GM18858 (cell line): ENCODE measurements around the gene RABEP1.
"Not testable (repeated sequence)": the region's sequence is repeated elsewhere in the genome, so short reads cannot be mapped to it uniquely, and the experiment has no call there.

ENCODE experiments used
- ATAC-seq: cut with Tn5 transposase; IDR thresholded peaks from one replicate; pipeline ENCODE4 v1.9.1; 2021; ENCODE audit not compliant: unreplicated experiment

RABEP1 gene, protein sequence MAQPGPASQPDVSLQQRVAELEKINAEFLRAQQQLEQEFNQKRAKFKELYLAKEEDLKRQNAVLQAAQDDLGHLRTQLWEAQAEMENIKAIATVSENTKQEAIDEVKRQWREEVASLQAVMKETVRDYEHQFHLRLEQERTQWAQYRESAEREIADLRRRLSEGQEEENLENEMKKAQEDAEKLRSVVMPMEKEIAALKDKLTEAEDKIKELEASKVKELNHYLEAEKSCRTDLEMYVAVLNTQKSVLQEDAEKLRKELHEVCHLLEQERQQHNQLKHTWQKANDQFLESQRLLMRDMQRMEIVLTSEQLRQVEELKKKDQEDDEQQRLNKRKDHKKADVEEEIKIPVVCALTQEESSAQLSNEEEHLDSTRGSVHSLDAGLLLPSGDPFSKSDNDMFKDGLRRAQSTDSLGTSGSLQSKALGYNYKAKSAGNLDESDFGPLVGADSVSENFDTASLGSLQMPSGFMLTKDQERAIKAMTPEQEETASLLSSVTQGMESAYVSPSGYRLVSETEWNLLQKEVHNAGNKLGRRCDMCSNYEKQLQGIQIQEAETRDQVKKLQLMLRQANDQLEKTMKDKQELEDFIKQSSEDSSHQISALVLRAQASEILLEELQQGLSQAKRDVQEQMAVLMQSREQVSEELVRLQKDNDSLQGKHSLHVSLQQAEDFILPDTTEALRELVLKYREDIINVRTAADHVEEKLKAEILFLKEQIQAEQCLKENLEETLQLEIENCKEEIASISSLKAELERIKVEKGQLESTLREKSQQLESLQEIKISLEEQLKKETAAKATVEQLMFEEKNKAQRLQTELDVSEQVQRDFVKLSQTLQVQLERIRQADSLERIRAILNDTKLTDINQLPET

DNA sequence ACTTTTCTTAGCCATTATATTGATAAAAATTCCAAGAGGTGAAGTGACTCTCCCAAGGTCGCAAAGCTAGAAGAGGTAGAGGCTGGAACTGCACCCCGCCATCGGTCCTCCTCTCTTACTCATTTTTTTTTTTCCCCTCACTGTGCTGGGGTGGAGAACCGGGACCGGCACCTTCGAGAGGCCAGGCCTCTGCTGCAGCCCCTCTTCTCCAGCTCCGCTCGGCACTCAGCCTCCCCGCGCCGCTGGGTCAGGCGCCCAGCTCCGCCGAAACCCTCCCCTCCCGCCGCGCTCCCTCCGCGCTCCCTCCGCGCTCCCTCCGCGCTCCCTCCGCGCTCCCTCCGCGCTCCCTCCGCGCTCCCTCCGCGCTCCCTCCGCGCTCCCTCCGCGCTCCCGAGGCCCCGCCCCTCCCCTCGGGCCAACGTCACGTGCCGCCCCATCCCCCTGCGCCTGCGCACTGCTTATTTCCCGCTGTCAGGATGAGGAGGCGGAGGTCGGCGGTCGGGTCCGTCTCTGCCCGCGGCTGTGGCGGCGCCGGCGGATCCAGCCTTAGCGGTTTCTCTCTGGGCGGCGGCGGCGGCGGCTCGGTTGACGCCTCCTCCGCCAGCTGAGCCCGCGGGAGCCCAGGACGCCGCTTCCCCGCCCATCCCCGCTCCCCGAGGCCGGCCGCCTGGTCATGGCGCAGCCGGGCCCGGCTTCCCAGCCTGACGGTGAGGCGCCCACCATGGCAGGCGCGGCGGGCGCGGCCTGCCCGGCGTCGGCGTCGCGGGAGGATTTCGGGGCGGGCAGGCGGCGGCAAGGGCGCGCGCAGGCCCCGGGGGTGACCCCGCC lies at the start of gene RABEP1:
Gene RABEP1 (plus strand): TSS at position 471 of the 828 bp plus-strand sequence. CDS start 203 bp downstream, at position 674.
- ATAC-seq: no peak

DNA sequence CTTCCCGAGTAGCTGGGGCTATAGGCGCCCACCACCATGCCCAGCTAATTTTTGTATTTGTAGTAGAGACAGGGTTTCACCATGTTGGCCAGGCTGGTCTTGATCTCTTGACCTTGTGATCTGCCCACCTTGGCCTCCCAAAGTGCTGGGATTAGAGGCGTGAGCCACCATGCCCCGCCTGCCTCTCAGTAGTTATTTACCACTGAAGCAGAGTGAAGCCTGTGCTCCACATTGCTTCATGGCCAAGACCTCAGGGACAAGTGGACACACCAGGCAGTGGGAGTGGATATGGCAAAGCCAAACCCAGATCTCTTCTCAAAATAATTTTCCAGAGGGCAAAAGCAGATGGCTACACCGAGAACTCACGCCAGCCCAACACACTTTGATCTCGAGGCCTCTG lies 48.6 kb upstream of the RABEP1 start:
- not testable (repeated sequence) for ATAC-seq

DNA sequence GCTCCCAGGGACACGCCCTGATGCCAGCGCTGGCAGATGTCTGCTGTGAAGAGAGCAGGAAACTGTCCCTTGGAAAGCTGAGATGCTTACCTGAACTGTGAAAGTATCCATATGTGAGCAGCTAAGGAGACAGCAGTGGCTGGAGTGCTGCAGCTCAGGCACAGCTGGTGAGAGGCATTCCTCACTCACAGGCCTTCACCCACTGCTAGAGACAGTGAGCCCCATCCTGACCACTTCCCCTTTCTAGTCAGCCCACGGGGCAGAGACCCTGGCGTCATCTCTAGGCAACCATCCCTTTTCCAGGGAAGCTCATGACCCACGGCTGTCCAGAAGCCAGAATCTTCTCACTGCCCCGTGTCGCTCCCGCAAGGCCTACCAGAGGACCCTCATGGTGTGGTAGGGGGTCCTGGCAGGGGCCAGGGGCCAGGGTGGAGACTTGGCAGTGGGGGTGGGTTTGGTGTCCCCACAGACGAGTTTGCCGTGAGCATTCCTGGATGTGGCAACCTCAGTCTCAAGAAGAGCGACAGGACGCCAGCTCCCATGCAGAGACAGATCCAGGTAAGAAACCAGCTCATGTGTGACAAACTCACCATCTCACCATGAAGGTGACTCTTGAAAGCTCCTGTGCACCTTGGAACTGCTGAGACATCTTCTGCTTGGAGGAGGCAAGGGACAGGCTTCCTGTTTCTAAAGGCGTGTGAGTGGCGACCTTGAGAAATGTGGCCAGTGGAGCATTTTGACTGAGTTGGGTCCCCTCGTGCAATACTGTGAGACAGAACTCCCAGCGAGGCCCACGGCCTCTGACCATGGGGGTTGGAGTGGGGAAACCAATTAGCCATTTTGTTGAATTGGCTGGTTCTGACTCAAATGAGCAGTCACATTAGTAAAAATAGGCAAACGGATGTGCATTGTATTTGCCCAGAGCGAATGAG lies 47.2 kb upstream of the RABEP1 start, which contains the start of gene SCIMP:
Gene SCIMP (minus strand): TSS at position 216 of the 932 bp plus-strand sequence. CDS start 105 bp downstream, at position 111.
- peak; percentile 42 for ATAC-seq

DNA sequence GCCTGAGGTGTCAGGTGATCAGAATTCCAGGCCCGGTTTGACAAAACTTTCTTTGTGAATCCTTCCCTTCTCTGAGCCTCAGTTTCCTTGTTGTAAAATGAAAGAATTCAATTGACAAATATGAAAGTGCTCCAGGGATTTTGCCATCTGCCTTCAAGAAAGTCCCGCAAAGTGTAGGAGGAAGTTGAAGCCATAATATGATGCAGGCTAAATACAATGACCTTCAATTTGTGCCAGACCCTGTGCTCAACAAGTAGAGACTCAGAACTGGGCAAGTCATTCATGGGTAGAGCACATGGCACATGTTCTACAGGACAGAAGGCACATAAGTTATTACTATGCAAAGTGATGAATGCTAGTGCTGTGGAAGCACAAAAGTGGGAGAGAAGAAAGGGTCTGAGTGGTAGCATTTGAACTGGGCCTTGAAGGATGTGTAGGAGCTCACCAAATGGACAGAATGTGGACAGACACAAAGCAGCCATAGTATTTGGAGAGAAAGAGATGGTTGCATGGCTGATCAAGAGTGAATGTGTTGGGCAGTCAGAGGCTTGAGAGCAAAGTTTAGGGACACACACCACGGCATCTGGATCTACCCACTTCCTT lies 45.0 kb upstream of the RABEP1 start:
- ATAC-seq: no peak

DNA sequence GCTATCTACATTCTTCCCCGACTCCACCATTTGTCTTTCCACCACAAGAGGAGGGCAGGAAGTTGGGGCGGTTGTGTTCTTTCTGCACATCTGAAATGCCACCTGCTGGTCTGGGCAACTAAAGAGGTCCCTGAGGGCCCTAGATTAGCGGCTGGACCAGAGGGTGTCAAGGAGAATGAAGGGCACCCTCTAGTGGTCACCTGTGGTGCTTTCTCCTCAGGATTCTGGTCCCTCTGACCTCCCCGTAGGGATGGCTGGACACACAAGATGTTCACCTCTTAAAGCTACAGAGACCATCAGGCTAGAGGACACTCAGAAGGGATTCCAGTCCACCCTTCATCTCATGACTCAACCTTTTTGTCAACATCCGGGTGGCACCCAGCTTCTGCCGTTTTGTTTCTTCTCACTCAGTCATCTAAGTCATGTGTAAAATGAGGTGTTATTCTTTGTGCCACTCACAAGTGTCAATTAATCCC lies 44.5 kb upstream of the RABEP1 start:
- no peak for ATAC-seq

DNA sequence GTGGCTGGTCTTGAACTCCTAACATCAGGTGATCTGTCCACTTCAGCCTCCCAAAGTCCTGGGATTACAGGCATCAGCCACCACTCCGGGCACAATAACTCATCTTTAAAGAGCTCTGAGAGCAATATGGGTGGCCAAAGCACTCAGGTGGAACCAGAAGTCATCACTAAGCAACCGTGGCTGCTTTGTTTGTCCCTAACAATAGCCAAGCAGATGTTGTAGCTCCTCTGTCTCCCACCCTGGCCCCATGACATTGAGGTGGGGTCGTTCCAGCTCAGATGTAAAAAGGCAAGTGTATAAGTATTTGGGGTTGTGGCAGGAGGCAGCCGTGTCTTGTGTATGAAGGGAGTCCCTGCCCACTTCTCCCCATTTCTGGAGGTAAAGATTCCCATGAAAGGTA lies 43.8 kb upstream of the RABEP1 start:
- no peak for ATAC-seq

DNA sequence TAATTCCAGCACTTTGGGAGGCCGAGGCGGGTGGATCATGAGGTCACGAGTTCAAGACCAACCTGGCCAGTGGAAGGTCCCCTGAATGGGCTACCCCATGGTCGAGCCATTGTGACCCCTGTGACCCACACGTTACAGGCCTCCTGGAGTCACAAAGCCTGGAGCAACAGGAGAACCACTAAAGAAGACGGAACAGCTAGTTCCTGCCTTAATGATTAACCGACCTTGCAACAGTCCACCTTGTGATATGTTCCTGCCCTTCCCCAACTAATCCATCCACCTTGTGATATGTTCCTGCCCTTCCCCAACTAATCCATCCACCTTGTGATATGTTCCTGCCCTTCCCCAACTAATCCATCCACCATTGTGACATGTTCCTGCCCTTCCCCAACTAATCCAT lies 42.3 kb upstream of the RABEP1 start:
- not testable (repeated sequence) for ATAC-seq

DNA sequence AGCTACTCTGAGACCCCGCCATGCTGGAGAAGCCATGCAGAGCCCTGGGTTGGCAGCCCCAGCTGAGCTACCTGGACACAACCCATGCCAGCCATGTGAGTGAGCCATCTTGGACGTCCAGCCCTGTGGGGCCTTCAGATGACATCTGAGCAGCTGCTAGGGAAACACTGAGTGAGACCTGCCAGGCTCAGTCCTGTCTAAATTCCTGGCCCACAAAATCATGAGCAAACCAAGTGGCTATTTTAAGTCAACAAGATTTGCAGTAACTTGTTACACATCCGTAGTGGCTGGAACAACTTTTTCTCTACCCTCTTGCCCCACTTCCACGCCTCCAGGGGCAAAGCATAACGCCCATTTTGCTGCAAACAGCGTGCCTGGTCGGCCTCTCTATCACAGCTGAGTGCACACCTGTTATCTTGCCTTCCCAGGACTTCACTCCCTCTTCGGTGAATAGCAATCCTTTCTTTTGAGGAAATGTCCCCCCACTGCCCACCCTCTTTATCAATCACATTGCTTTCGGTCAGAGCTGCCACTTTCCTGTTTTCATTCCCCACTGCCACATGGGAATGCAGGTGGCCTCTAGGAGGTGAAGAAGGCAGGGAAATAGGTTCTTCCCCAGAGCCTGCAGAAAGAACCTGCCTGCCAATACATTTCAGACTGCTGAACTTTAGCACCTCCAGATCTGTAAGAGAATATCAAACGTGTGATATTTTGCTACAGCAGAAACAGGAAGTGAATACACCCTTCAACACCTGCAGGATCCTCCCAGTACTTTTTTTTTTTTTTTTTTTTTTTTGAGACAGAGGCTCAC lies 40.0 kb upstream of the RABEP1 start:
- no peak for ATAC-seq

DNA sequence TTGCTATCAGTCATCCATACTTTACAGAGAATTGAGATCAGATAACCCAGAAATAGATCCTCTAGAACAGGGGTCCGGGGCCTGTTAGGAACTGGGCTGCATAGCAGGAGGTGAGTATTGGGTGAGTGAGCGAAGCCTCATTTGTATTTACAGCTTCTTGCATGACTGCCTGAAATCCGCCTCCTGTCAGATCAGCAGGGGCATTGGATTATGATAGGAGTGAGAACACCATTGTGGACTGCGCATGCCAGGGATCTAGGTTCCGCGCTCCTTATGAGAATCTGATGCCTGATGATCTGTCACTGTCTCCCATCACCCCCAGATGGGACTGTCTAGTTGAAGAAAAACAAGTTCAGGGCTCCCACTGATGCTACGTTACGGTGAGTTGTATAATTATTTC lies 34.5 kb upstream of the RABEP1 start:
- no peak for ATAC-seq

DNA sequence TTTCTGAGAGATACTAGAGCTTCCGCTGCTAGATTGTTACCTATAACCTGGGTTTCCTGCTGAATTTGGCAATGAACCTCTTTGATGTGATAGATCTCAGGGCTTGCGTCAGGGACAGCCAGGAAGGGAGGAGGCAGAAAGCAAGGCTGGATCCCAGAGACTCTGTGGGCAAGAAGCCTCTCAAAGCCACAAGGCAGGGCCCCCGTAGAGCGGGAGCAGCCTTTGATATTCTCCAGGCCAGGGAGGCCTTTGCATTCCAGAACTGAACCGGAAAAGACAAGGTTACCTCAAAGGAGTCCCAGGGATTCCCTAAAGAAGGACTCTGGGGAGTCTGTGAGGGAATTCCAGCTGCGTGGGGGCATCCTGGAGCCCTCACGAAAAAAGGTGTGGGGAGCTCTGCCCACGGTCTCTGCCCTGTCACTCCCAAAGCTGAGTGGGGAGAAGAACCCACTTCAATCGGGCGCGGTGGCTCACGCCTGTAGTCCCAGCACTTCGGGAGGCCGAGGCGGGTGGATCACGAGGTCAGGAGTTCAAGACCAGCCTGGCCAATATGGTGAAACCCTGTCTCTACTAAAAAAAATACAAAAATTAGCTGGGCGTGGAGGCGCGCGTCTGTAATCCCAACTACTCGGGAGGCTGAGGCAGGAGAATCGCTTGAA lies 33.1 kb upstream of the RABEP1 start:
- no peak for ATAC-seq

DNA sequence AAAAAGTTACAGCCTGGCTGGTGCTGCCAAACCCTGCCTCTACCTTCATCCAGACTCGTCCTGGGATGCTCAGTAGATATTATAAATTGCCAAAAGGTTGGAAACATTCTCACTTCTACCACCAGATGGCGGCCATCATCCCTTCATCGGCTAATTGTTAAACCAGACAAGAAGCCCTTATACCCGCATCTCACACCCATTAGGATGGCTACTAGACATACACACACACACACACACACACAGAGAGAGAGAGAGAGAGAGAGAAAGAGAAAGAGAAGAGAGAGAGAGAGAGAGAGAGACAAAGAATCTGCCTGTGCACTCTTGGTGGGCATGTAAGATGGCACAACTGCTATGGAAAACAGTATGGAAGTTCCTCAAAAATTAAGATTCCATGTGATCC lies 32.5 kb upstream of the RABEP1 start:
- no peak for ATAC-seq

DNA sequence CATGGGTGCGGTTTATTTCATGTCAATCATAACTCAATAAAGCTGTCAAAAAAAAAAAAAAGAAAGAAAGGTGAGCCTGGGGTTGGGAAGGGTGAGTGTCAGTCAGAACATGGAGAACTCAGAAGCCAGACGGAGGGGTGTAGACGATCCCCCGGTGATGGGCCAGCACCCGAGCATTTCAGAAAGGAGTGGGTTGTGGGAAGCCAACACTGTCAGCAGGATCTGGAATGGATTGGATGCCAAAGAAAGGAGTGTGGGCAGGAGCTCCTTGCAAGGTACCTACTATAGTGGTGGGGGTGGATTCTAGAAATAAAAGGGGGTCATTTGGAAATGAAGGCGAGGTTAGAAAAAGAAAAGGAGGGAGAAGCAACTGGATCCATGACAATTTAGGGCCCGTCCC lies 27.7 kb upstream of the RABEP1 start:
- ATAC-seq: no peak

DNA sequence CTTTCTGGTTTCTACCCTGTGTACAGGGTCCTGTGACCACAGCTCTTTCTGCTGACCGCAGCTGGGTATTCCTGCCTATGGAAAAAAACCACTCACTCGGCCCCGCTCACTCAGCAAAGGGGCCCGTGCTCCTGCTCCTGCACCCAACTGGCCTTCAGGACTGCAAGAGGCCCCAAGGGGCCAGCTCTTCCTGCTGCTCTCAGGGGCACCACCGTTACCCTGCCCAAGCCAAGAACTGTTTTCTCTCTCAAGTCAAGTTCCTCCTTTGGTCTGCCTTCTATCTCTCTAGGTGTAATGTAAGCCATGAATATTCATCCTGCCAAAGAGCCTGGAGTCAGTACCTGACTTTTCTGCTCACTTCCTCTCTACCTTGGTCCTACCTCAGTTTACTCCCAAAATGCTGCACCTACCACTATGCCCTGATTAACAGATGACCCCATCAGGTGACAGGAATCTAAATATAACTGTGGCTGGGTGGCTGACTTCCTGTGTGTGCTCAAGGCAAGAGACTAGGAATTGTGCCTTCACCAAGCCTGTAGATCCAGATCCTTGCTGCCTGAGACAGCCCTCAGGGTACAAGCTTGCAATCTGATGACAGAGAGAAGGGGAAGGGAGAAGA lies 27.1 kb upstream of the RABEP1 start:
- ATAC-seq: no peak

DNA sequence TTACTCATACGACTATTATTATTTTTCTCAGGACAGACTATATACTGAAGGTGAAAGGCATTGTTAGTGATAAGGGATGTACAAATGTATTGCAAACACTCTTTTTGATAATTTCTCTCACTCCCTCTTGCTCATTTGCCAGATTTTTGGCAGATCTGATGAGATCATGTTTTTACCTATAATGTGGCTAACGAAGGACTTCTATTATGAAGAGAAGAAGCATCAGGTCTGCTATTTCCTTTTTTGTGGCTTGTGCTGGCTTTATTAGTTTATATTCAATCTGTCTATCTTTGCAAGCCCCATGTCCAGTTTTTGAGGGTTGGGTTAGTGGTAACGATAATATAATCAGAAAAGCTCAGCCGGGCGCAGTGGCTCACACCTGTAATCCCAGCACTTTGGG lies 25.0 kb upstream of the RABEP1 start:
- no peak for ATAC-seq

DNA sequence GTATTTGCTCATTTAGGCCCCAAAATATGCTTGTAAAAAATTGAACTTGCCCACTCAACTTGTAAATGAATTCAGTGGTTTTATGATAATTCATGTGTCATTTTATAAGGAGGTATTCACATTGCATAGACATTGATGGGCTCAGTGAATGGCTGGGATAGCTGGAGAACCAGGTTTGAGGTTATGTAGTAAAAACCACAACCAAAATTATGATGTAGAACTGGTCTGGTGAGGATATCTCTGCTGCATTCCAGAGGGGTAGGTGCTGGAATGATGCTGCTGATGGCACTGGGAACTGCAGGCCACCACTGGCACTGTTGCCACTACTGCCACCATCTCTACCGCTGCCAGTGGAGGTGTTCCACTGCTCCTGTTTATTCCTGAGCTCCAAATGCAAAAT lies 21.5 kb upstream of the RABEP1 start:
- no peak for ATAC-seq

DNA sequence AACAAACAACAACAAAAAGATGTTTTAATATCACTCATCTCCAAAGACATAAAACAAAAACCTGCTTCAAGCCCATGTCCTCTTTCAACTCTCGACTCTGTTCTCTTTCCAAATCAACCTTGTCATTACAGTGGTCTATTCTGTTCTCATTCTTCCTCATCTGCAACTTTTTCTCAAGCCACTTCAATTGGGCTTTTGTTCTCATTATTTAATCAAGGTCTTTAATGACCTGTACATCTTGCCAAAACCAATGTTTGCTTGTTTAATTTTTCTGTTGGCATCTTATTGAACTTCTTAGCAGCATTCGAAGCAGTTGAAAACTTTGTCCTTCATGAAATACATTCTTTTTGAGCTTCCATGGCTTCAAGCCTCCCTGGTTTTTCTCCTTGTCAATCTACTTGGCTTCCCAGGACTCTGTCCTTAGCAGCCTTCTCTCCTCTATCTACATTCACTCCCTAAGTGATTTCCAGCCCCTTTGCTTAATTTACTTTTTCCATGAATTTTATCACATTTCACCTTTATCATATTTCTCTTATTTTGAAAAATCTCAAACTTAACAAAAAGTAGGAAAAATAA lies 19.6 kb upstream of the RABEP1 start:
- ATAC-seq: no peak

DNA sequence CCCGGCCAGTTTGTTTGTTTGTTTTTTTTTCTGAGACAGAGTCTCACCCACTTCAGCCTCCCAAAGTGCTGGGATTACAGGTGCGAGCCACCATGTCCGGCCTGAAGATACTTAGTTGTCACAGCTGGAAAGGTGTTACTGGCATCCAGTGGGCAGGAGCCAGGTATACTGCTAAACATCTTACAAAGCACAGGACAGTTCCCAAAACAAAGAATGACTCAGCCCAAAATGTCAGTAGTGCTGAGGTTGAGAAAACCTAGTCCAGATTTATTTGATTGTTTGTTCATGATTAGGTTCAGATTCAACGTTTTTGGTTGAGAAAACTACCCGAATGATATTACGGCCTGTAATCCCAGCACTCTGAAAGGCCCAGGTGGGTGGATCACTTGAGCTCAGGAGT lies 18.6 kb upstream of the RABEP1 start:
- no peak for ATAC-seq
